C4-2B (cell line): ENCODE data around the gene HAGHL.

Experiments
- ZFX ChIP-seq: fragments of 450-650 bp; IDR thresholded peaks from 2 replicates; pipeline ENCODE4 v1.6.1; 2017
- TF ChIP-seq, protein P1 (sequence below): fragments of 450-650 bp; conservative IDR thresholded peaks from 2 replicates; pipeline ENCODE4 v1.5.1; 2017; ENCODE audit warnings: mild to moderate bottlenecking

DNA sequence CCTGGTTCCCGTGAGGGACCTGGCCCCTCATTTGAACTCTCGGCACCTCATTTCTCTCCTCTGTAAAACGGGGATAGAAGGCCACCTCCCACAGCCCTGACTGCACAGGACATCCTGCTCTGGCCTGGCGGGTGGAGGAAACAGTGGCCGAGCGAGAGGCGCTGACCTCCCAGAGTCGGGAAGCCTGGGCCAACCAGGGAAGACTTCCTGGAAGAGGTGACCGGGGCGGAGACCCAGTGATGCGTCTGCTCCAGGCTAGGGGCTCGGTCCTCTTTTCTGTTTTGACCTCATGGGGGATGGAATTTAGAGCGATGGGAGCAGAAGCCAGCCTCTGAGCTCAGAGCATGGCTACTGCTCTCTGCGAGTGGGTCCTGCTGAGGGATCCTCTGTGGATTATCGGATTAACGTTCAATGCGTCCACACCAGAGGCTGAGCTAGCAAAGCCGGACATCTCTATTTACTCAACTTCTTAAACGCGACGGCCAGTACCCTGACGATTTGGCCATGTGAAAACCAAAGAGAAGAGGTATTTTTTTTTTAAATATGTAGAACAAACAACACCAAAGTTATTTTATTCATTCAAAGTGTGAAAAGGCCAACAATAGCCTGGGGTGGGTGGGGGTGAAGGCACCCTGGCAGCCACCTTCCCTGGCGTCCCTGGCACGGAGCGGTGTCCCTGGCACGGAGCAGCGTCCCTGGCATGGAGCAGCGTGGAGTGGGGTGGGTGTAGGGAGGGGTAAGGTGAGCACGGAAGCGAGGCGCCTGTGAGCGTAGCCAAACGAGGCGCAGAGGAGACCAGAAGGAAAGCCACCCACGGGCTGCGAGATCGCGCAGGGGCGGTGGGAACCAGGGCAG, 24.5 kb downstream of the HAGHL start:
- TF ChIP-seq, protein P1, sequence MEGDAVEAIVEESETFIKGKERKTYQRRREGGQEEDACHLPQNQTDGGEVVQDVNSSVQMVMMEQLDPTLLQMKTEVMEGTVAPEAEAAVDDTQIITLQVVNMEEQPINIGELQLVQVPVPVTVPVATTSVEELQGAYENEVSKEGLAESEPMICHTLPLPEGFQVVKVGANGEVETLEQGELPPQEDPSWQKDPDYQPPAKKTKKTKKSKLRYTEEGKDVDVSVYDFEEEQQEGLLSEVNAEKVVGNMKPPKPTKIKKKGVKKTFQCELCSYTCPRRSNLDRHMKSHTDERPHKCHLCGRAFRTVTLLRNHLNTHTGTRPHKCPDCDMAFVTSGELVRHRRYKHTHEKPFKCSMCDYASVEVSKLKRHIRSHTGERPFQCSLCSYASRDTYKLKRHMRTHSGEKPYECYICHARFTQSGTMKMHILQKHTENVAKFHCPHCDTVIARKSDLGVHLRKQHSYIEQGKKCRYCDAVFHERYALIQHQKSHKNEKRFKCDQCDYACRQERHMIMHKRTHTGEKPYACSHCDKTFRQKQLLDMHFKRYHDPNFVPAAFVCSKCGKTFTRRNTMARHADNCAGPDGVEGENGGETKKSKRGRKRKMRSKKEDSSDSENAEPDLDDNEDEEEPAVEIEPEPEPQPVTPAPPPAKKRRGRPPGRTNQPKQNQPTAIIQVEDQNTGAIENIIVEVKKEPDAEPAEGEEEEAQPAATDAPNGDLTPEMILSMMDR = no peak
- TF ChIP-seq ZFX = no peak
